ENCODE data around the gene PCDHA13.
"Not testable (repeated sequence)": the region's sequence is repeated elsewhere in the genome, so short reads cannot be mapped to it uniquely, and the experiment has no call there.

Gene PCDHA13

DNA sequence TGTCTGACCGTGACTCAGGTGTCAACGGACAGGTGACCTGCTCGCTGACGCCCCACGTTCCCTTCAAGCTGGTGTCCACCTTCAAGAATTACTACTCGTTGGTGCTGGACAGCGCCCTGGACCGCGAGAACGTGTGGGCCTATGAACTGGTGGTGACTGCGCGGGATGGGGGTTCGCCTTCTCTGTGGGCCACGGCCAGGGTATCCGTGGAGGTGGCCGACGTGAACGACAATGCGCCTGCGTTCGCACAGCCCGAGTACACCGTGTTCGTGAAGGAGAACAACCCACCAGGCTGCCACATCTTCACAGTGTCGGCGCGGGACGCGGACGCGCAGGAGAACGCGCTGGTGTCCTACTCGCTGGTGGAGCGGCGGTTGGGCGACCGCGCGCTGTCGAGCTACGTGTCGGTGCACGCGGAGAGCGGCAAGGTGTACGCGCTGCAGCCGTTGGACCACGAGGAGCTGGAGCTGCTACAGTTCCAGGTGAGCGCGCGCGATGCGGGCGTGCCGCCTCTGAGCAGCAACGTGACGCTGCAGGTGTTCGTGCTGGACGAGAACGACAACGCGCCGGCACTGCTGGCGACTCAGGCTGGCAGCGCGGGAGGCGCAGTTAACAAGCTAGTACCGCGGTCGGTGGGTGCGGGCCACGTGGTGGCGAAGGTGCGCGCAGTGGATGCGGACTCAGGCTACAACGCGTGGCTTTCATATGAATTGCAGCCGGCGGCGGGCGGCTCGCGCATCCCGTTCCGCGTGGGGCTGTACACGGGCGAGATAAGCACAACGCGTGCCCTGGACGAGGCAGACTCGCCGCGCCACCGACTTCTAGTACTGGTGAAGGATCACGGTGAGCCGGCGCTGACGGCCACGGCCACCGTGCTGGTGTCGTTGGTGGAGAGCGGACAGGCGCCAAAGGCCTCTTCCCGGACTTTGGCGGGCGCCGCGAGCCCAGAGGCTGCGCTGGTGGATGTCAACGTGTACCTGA is 11.4 kb upstream of the PCDHA13 start:
- no peak for DNase-seq

DNA sequence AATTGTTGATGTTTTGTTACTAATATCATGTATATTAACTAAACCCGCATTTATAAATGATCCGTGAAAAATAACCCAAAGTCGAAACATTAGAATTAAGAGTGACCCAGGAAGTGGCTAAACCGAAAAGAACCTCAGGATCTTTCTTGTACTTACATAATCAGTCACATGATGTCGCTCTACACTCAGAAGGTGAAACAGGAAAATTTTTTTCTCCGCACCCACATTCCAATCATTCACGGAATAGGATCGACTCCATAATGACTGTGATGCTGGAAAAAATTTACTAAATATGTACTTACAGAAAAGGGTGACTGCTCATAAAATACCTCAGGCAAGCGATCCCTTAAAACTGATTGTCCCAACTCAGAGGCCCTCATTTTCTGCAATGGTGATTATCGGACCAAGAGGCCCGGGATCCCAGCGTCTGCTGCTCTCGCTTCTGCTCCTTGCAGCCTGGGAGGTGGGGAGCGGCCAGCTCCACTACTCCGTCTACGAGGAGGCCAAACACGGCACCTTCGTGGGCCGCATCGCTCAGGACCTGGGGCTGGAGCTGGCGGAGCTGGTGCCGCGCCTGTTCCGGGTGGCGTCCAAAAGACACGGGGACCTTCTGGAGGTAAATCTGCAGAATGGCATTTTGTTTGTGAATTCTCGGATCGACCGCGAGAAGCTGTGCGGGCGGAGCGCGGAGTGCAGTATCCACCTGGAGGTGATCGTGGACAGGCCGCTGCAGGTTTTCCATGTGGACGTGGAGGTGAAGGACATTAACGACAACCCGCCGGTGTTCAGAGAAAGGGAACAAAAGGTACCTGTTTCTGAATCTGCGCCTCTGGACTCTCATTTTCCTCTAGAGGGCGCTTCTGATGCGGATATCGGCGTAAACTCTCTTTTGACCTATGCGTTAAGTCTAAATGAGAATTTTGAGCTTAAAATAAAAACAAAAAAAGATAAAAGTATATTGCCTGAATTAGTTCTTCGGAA is 6.5 kb upstream of the PCDHA13 start, which contains the start of gene PCDHA12:
Gene PCDHA12, plus strand, starts transcription at position 224 of the 981 bp plus-strand sequence. Its CDS starts 165 bp downstream, at position 389.
- no peak for DNase-seq

DNA sequence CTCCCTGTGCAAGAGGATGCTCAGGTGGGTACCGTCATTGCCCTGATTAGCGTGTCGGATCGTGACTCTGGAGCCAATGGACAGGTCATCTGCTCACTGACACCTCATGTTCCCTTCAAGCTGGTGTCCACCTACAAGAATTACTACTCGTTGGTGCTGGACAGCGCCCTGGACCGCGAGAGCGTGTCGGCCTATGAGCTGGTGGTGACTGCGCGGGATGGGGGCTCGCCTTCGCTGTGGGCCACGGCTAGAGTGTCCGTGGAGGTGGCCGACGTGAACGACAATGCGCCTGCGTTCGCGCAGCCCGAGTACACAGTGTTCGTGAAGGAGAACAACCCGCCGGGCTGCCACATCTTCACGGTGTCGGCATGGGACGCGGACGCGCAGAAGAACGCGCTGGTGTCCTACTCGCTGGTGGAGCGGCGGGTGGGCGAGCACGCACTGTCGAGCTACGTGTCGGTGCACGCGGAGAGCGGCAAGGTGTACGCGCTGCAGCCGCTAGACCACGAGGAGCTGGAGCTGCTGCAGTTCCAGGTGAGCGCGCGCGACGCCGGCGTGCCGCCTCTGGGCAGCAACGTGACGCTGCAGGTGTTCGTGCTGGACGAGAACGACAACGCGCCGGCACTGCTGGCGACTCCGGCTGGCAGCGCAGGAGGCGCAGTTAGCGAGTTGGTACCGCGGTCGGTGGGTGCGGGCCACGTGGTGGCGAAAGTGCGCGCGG is 5.2 kb upstream of the PCDHA13 start:
- DNase-seq = not testable (repeated sequence)

DNA sequence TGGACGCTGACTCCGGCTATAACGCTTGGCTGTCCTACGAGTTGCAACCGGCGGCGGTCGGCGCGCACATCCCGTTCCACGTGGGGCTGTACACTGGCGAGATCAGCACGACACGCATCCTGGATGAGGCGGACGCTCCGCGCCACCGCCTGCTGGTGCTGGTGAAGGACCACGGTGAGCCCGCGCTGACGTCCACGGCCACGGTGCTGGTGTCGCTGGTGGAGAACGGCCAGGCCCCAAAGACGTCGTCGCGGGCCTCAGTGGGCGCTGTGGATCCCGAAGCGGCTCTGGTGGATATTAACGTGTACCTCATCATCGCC is 4.7 kb upstream of the PCDHA13 start:
- no peak for DNase-seq

DNA sequence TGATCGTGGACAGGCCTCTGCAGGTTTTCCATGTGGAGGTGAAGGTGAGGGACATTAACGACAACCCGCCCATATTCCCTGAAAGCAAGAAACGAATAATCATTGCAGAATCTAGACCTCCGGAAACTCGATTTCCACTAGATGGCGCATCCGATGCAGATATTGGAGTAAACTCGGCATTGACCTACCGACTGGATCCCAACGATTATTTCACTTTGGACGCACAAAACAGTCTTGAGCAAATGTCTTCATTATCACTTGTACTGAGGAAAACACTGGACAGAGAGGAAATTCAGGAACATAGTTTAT is 621 bp downstream of the PCDHA13 start:
- DNase-seq = no peak

DNA sequence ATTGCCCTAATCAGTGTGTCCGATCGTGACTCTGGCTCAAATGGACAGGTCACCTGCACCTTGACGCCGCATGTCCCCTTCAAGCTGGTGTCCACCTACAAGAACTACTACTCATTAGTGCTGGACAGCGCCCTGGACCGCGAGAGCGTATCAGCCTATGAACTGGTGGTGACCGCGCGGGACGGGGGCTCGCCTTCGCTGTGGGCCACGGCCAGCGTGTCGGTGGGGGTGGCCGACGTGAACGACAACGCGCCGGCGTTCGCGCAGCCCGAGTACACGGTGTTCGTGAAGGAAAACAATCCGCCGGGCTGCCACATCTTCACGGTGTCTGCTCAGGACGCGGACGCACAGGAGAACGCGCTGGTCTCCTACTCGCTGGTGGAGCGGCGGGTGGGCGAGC is 1.4 kb downstream of the PCDHA13 start:
- DNase-seq = no peak

DNA sequence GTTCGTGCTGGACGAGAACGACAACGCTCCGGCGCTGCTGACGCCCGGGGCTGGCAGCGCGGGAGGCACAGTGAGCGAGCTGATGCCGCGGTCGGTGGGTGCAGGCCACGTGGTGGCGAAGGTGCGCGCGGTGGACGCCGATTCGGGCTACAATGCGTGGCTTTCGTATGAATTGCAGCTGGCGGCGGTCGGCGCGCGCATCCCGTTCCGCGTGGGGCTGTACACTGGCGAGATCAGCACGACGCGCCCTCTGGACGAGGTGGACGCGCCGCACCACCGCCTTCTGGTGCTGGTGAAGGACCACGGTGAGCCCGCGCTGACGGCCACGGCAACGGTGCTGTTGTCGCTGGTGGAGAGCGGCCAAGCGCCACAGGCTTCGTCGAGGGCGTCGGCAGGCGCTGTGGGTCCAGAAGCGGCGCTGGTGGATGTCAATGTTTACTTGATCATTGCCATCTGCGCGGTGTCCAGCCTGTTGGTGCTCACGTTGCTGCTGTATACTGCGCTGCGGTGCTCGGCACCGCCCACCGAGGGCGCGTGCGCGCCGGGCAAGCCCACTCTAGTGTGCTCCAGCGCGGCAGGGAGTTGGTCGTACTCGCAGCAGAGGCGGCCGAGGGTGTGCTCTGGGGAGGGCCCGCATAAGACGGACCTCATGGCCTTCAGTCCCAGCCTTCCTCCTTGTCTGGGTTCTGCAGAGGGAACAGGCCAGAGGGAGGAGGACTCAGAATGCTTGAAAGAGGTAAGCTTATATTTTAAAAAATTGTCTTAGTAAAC is 2.2 kb downstream of the PCDHA13 start:
- no peak for DNase-seq

DNA sequence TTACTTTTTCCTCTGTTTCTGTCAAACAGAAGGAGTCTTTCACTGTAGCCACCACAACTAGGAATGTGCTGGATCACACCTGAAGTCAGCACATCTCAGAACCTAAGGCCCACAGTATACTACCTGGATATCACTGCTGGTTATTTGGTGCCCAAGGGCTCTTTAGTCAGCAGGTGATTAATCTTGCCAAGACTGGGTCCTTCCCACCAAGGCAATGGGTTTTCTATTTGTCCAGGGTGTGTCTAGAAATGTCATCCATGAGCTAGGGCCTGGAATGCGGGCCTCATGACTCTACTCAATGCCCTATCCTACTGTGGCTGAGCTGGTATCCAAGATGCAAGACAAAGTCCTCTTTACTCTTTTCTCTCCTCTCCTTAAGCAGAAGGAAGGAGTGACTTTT is 34.4 kb downstream of the PCDHA13 start:
- DNase-seq = no peak

DNA sequence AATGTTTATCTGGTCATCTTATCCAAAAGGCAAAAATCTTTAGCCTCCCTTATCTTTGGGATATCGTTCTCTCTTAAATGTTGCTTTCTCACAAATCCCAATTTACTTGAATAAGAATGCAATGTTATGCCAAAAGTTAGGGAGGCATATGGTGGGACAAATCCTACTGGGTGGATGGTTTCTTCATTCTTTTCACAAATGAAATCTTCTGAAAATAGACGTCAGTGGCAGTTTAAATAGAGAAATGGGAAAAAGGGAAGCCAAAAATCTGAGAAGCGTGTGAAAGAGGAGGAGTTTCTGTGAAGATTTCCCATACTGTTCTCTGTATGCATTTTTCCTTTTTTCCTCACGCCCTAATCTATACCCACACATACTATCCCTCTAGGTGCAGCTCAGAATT is 41.7 kb downstream of the PCDHA13 start:
- DNase-seq = no peak

DNA sequence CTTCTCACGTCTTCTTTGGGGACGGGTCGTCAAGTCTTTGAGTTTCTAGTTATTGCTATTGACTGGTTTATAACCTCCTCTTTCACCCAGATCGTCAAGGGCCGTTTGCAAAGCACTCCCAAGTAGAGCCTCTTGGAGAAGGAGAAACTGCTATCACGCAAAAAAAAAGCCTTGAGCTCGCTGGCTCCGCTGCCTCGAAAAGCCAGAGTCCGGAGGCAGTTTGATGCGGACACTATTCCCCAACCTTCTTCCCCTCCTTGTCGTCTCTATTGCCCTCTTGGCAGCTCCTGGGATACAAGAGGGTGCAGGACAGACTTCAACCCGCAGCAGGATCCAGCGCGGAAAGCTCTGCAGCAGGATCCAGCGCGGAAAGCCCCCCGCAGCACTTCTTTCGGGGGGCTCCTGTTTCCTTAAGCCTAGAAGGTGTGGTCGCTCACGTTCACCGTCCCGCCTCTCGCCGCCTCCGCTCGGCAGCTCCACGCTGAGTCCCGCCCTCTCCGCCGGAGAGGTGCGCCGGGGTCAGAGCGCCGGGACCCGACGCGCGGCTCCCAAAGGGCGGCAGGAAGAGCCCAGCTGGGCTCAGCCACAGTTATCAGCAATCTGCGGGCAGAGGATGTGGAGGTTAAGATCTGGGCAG is 44.0 kb downstream of the PCDHA13 start, which contains the start of gene PCDHAC1:
Gene PCDHAC1, plus strand, starts transcription at position 494 of the 637 bp plus-strand sequence. CDS start 594 bp downstream, outside the sequence.
- DNase-seq = no peak

DNA sequence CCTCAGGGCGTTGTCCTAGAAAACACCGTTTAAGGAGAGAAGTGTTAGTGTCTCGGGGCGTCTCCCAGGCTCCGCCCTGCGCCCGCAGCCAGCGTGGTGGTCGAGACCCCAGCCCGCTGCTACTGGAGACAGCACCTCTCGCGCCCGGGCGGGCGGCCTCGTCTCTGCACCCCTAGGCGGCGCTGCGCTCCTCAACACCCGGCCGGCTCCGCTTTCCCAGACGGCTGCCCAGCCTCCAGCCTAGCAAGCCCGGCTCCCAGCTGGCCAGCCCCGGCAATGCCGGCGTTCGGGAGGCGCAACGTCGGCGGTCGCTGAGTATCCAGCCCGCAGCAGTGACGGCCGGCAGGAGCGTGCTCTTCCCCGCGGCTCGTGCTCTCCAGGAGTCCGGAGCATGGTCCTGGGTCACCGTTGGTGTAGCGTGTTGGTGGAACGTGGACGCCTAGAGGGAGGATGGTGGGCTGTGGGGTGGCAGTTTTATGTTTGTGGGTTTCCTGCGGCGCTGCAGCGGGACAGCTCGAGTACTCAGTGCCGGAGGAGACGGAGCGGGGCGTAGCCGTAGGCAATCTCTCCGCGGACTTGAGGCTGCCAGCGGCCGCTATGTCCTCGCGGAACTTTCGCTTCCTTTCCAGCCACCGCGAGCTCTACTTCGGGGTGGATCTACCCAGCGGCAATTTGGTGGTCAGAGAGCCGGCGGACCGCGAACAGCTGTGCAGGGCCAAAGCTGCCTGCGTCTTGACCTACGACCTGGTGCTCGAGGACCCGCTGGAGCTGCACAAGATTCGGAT is 44.7 kb downstream of the PCDHA13 start:
- DNase-seq = peak in 1 of 2 donors; percentile 11

DNA sequence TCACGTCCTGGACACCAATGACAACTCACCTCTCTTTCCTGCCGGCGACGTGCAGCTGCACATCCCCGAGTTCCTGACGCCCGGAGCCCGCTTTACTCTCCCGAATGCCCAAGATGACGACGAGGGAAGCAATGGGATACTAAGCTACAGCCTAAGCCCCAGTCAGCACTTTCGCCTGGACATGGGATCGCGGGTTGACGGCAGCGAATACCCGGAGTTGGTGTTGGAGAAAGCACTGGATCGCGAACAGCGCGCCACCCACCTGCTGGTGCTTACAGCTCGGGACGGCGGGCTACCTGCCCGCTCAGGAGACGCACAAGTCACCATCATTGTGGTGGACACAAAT is 45.3 kb downstream of the PCDHA13 start:
- no peak for DNase-seq

Measured in CD4-positive, alpha-beta T cell treated with Interleukin-1 beta for 1 hour (primary cell).